ENCODE data around the gene METTL9. TPM values are rescaled to one million over a fixed set of nuclear protein-coding genes. Genes with fewer than 3 reads are reported as not detected.
A peak's percentile ranks its signal among the peaks of the same experiment; 100 is the strongest.

The METTL9 gene
- total RNA-seq, 5 donors from 2014 or later (not counting 1 experiment from before 2014, with no cell fraction given): 69.3 to 93.3 (median 75.5) TPM

DNA sequence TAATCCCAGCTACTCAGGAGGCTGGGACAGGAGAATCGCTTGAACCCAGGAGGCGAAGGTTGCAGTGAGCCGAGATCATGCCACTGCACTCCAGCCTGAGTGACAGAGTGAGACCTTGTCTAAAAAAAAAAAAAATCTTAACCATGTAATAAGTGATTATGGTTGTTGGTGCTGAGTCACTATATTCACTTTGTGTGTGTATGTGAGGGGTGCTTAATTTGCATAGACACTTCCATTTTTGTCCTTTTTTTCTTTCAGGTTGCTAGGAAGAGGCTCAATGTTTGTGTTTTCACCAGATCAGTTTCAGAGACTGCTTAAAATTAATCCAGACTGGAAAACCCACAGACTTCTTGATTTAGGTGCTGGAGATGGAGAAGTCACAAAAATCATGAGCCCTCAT, 18.2 kb downstream of the METTL9 start:
- ATAC-seq (replicated peaks in 1 of 4): no peak
- no peak overlapping the region for H3K4me3 Mint-ChIP-seq
- Histone ChIP-seq H3K4me3 (ENCODE audit: control insufficient read depth in 1 of 2, extremely low read depth in 1 of 2, low read length in 1 of 2) (no peak overlapping the region), H3K9me3 (no peaks in the 10 kb centered on the region), H3K36me3 (ENCODE audit: control insufficient read depth in 2 of 2, extremely low read depth in 1 of 2, insufficient read depth in 1 of 2, low read length in 1 of 2) (peaks cover 3 to 14% of the 10 kb centered on the region in 2 donors), H3K27me3 (replicated peaks in 1 of 2; ENCODE audit: control insufficient read depth in 2 of 2, extremely low read depth in 1 of 2, insufficient read depth in 2 of 2, low read length in 1 of 2) (no peaks in the 10 kb centered on the region), H3K27ac (ENCODE audit: low read length) (no peak overlapping the region), H3K4me1 (ENCODE audit: control insufficient read depth in 1 of 2, extremely low read depth in 1 of 2, insufficient read depth in 2 of 2, low read length in 2 of 2) (peaks cover 6 to 21% of the 10 kb centered on the region in 2 experiments)
- ChIA-PET POLR2A (interaction anchor here in 1 of 2 donors (0.6 kb wide), 1 partner anchor 53 kb away, joined by 3 read pairs; no protein-coding TSS in a partner anchor), CTCF (interaction anchor here in 1 of 2 donors (1.1 kb wide), 1 partner anchor 23 kb away, joined by 4 read pairs; no protein-coding TSS in a partner anchor)
- H3K27ac Mint-ChIP-seq: no peak overlapping the region
- H3K27me3 Mint-ChIP-seq: no peaks in the 10 kb centered on the region
- WGBS (ENCODE audit: insufficient coverage): no CpG with 5 or more reads among the region's 3 CpGs
- peaks cover 27% of the 10 kb centered on the region for H3K36me3 Mint-ChIP-seq
- H3K9me3 Mint-ChIP-seq: no peaks in the 10 kb centered on the region
- peaks cover 52 to 69% (median 64%) of the 10 kb centered on the region in 3 donors for H3K4me1 Mint-ChIP-seq
- DNase-seq: no peak

DNA sequence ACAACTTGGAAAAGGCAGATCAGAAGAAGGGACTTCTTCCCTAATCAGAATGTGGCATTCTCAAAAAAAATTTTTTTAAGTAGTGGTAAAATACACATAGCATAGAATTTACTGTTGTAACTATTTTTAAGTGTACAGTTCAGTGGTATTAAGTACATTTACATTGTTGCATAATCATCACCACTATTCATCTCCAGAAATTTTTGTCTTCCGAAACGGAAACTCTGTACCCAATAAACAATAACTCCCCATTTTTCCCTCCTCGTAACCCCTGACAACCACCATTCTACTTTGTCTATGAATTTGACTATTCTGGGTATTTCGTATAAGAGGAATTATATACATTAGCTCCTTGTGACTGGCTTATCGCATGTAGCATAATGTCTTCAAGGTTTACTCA, 18.9 kb downstream of the METTL9 start:
- no peaks in the 10 kb centered on the region for H3K27me3 ChIP-seq (replicated peaks in 1 of 2; ENCODE audit: control insufficient read depth in 2 of 2, extremely low read depth in 1 of 2, insufficient read depth in 2 of 2, low read length in 1 of 2)
- Mint-ChIP-seq H3K27ac (peak overlapping the region in 1 of 2 donors; percentile 55), H3K27me3 (no peaks in the 10 kb centered on the region), H3K9me3 (no peaks in the 10 kb centered on the region), H3K4me3 (no peak overlapping the region), H3K4me1 (peaks cover 50 to 70% (median 64%) of the 10 kb centered on the region in 3 donors), H3K36me3 (peaks cover 27% of the 10 kb centered on the region)
- POLR2A ChIA-PET: interaction anchor here in 1 of 2 donors (0.6 kb wide), 1 partner anchor 53 kb away, joined by 3 read pairs; no protein-coding TSS in a partner anchor
- H3K4me3 ChIP-seq (ENCODE audit: control insufficient read depth in 1 of 2, extremely low read depth in 1 of 2, low read length in 1 of 2): no peak overlapping the region
- H3K9me3 ChIP-seq: no peaks in the 10 kb centered on the region
- ATAC-seq (replicated peaks in 1 of 4): no peak
- H3K27ac ChIP-seq (ENCODE audit: low read length): no peak overlapping the region
- CTCF ChIA-PET: interaction anchor here in 1 of 2 donors (1.1 kb wide), 1 partner anchor 23 kb away, joined by 4 read pairs; no protein-coding TSS in a partner anchor
- no peak for DNase-seq
- no CpG with 5 or more reads among the region's 5 CpGs for WGBS (ENCODE audit: insufficient coverage)
- H3K4me1 ChIP-seq (ENCODE audit: control insufficient read depth in 1 of 2, extremely low read depth in 1 of 2, insufficient read depth in 2 of 2, low read length in 2 of 2): peaks cover 5 to 21% of the 10 kb centered on the region in 2 experiments
- peaks cover 3 to 14% of the 10 kb centered on the region in 2 donors for H3K36me3 ChIP-seq (ENCODE audit: control insufficient read depth in 2 of 2, extremely low read depth in 1 of 2, insufficient read depth in 1 of 2, low read length in 1 of 2)

DNA sequence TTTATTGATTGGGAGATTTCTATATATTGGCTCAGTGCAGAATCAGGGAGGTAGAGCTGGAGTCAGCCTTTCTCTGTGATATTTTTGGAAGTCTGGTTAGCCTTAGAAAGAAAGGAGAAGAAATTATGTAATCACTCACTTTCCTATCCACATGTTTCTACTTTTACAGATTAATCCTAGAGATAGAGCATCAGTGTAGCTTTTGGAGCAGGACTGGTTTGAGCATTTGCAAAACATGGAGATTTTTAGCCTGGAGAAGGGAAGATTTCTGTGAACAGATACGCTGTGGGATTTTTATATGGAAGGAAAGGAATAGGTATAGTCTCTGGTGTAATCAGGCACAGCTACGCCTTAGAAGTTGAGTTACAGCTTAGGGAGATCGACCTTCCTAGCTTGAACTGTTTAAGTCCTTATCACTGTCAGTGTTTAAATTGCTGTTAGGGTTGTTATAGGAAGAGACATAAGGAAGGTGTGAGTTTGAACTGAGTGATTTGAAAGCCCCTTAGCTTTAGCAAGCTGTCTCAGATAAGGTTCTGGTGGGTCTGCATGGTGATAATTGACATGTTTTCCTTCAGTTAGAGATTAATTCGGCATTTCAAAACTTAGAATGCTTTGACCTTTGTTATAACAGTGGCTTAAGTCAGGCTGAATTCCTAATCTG, 20.5 kb downstream of the METTL9 start:
- peaks cover 52 to 73% (median 63%) of the 10 kb centered on the region in 3 donors for H3K4me1 Mint-ChIP-seq
- peaks cover 39% of the 10 kb centered on the region for H3K36me3 Mint-ChIP-seq
- H3K27me3 Mint-ChIP-seq: no peaks in the 10 kb centered on the region
- peaks cover 3 to 9% of the 10 kb centered on the region in 2 donors for H3K36me3 ChIP-seq (ENCODE audit: control insufficient read depth in 2 of 2, extremely low read depth in 1 of 2, insufficient read depth in 1 of 2, low read length in 1 of 2)
- POLR2A ChIA-PET: interaction anchor here in 1 of 2 donors (1.0 kb wide), 1 partner anchor 19 kb away, joined by 5 read pairs; no protein-coding TSS in a partner anchor
- ATAC-seq (replicated peaks in 1 of 4) (no peak), DNase-seq (no peak)
- CTCF ChIA-PET: interaction anchor here in 1 of 2 donors (1.1 kb wide), 1 partner anchor 19 kb away, joined by 5 read pairs; no protein-coding TSS in a partner anchor
- no peak overlapping the region for H3K4me3 ChIP-seq (ENCODE audit: control insufficient read depth in 1 of 2, extremely low read depth in 1 of 2, low read length in 1 of 2)
- H3K27me3 ChIP-seq (replicated peaks in 1 of 2; ENCODE audit: control insufficient read depth in 2 of 2, extremely low read depth in 1 of 2, insufficient read depth in 2 of 2, low read length in 1 of 2): no peaks in the 10 kb centered on the region
- no peak overlapping the region for H3K4me3 Mint-ChIP-seq
- H3K9me3 Mint-ChIP-seq: no peaks in the 10 kb centered on the region
- WGBS (ENCODE audit: insufficient coverage): 97% methylated on average over 3 of the region's 4 CpGs
- no peaks in the 10 kb centered on the region for H3K9me3 ChIP-seq
- no peak overlapping the region for H3K27ac ChIP-seq (ENCODE audit: low read length)
- H3K4me1 ChIP-seq (ENCODE audit: control insufficient read depth in 1 of 2, extremely low read depth in 1 of 2, insufficient read depth in 2 of 2, low read length in 2 of 2): peaks cover 5 to 21% of the 10 kb centered on the region in 2 experiments
- H3K27ac Mint-ChIP-seq: peak overlapping the region; percentile 48 to 68

DNA sequence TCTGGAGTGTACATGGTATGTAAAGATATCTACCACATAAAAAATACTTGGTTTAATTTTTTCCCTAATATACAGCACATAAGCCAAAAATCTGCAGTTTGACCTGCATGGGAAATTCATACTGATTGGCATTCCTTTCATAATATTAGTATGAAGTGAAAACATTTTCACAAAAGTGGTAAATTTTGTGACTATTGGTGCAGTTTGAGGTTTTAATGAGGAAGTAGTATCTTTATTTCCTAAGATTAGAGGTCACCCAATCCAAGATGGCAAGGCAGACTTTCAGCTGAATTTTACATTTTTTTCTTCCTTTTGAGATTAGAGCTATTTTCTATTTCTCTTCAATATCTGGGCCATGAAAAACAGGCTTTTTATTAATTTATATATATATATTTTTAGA, 21.2 kb downstream of the METTL9 start:
- Histone ChIP-seq H3K27me3 (replicated peaks in 1 of 2; ENCODE audit: control insufficient read depth in 2 of 2, extremely low read depth in 1 of 2, insufficient read depth in 2 of 2, low read length in 1 of 2) (no peaks in the 10 kb centered on the region), H3K36me3 (ENCODE audit: control insufficient read depth in 2 of 2, extremely low read depth in 1 of 2, insufficient read depth in 1 of 2, low read length in 1 of 2) (peaks cover 3 to 15% of the 10 kb centered on the region in 2 donors), H3K4me3 (ENCODE audit: control insufficient read depth in 1 of 2, extremely low read depth in 1 of 2, low read length in 1 of 2) (no peak overlapping the region), H3K27ac (ENCODE audit: low read length) (peak overlapping the region; percentile 8), H3K4me1 (ENCODE audit: control insufficient read depth in 1 of 2, extremely low read depth in 1 of 2, insufficient read depth in 2 of 2, low read length in 2 of 2) (peaks cover 9 to 18% of the 10 kb centered on the region in 2 experiments), H3K9me3 (no peaks in the 10 kb centered on the region)
- peak overlapping the region in 1 of 3 donors; percentile 43 for H3K4me3 Mint-ChIP-seq
- ChIA-PET POLR2A (interaction anchor here in 1 of 2 donors (0.5 to 1.0 kb wide), 3 partner anchors 15 to 675 kb away, joined by 3 to 5 read pairs (median 5); no protein-coding TSS in a partner anchor), CTCF (interaction anchor here in 1 of 2 donors (1.1 kb wide), 1 partner anchor 19 kb away, joined by 5 read pairs; no protein-coding TSS in a partner anchor)
- no peak for DNase-seq
- peaks cover 45% of the 10 kb centered on the region for H3K36me3 Mint-ChIP-seq
- peaks cover 45 to 73% (median 63%) of the 10 kb centered on the region in 3 donors for H3K4me1 Mint-ChIP-seq
- no peaks in the 10 kb centered on the region for H3K9me3 Mint-ChIP-seq
- H3K27ac Mint-ChIP-seq: peak overlapping the region; percentile 68 to 85
- no peak for ATAC-seq (replicated peaks in 1 of 4)
- no peaks in the 10 kb centered on the region for H3K27me3 Mint-ChIP-seq

DNA sequence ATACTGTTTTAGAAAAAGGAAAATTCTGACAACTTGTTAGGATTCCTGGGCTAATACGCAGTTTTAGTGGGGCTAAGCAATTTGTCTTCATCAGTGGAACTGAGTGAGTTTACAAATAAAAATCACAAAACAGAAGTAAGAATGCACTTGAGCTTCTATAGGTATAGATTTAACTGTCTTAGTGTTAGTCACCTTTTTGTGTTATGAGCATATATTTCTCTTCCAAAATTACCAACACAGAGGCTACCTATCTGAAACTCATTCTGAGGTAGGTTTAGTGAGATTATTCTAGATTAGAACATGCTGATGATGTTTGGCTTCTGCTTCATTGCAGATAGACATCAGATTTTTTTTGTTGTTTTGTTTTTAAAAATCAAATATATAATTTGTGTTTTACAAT, 23.2 kb downstream of the METTL9 start:
- Mint-ChIP-seq H3K4me3 (no peak overlapping the region), H3K9me3 (no peaks in the 10 kb centered on the region), H3K4me1 (peaks cover 52 to 77% (median 66%) of the 10 kb centered on the region in 3 donors), H3K36me3 (peaks cover 56% of the 10 kb centered on the region), H3K27me3 (no peaks in the 10 kb centered on the region), H3K27ac (peak overlapping the region; percentile 68 to 85)
- Histone ChIP-seq H3K4me1 (ENCODE audit: control insufficient read depth in 1 of 2, extremely low read depth in 1 of 2, insufficient read depth in 2 of 2, low read length in 2 of 2) (peaks cover 18 to 24% of the 10 kb centered on the region in 2 experiments), H3K36me3 (ENCODE audit: control insufficient read depth in 2 of 2, extremely low read depth in 1 of 2, insufficient read depth in 1 of 2, low read length in 1 of 2) (peaks cover 3 to 15% of the 10 kb centered on the region in 2 donors), H3K27me3 (replicated peaks in 1 of 2; ENCODE audit: control insufficient read depth in 2 of 2, extremely low read depth in 1 of 2, insufficient read depth in 2 of 2, low read length in 1 of 2) (no peaks in the 10 kb centered on the region), H3K27ac (ENCODE audit: low read length) (no peak overlapping the region), H3K9me3 (no peaks in the 10 kb centered on the region), H3K4me3 (ENCODE audit: control insufficient read depth in 1 of 2, extremely low read depth in 1 of 2, low read length in 1 of 2) (no peak overlapping the region)
- ATAC-seq (replicated peaks in 1 of 4) (no peak), DNase-seq (no peak)
- CTCF ChIA-PET: interaction anchor here in 1 of 2 donors (0.6 to 0.7 kb wide), 2 partner anchors 38 to 39 kb away, joined by 3 read pairs; no protein-coding TSS in a partner anchor
- POLR2A ChIA-PET: interaction anchor here (0.5 to 0.6 kb wide), 2 partner anchors 35 to 91 kb away, joined by 3 to 5 read pairs; no protein-coding TSS in a partner anchor
- WGBS (ENCODE audit: insufficient coverage): no CpG with 5 or more reads among the region's 1 CpG

DNA sequence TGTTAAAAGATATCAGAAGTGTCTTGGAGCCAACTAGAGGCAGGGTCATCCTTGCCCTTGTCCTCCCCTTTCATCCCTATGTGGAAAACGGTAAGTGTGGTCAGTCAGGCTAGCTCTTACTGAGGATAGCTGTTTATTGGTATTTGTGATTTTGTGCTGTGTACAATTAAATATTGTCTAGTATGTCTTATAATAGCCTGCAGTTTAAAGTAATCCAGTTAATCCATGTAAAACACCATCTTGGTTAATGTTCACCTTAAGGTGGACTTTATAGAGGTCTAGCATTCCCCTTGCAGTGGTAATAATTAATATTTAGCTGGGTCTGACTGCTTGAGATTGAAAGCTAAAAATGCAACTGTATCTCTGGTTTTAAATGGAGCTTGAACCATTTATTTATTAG, 25.6 kb downstream of the METTL9 start:
- ATAC-seq (replicated peaks in 1 of 4) (no peak), DNase-seq (no peak)
- Mint-ChIP-seq H3K27ac (peak overlapping the region in 1 of 2 donors; percentile 52), H3K27me3 (no peaks in the 10 kb centered on the region), H3K4me1 (peaks cover 46 to 66% (median 63%) of the 10 kb centered on the region in 3 donors), H3K36me3 (peaks cover 51% of the 10 kb centered on the region), H3K4me3 (no peak overlapping the region), H3K9me3 (no peaks in the 10 kb centered on the region)
- Histone ChIP-seq H3K9me3 (no peaks in the 10 kb centered on the region), H3K27me3 (replicated peaks in 1 of 2; ENCODE audit: control insufficient read depth in 2 of 2, extremely low read depth in 1 of 2, insufficient read depth in 2 of 2, low read length in 1 of 2) (no peaks in the 10 kb centered on the region), H3K4me3 (ENCODE audit: control insufficient read depth in 1 of 2, extremely low read depth in 1 of 2, low read length in 1 of 2) (no peak overlapping the region), H3K4me1 (ENCODE audit: control insufficient read depth in 1 of 2, extremely low read depth in 1 of 2, insufficient read depth in 2 of 2, low read length in 2 of 2) (peaks cover 18 to 24% of the 10 kb centered on the region in 2 experiments), H3K27ac (ENCODE audit: low read length) (no peak overlapping the region), H3K36me3 (ENCODE audit: control insufficient read depth in 2 of 2, extremely low read depth in 1 of 2, insufficient read depth in 1 of 2, low read length in 1 of 2) (peaks cover 2 to 22% of the 10 kb centered on the region in 2 donors)
- CTCF ChIA-PET: no interaction called here
- POLR2A ChIA-PET: no interaction called here
- no CpG with 5 or more reads among the region's 1 CpG for WGBS (ENCODE audit: insufficient coverage)
